Small intestine (tissue), 7 donors: ENCODE data around the gene ANKRD33B. TPM values are rescaled to one million over a fixed set of nuclear protein-coding genes. Genes with fewer than 3 reads are reported as not detected.

Experiments used
- DNase-seq, 2 donors: peaks; one replicate each; pipeline versions ENCODE4 v3.0.0 to v3.0.0-alpha.2; 2013
- FAIRE-seq: peaks from 2 replicates; lab custom pipeline; 2012; peaks lifted over from hg19 to GRCh38; lab: Jason Lieb, UNC
- H3K27ac ChIP-seq, 3 donors: one replicate each; pipeline ENCODE4 v1.5.1; 2013; ENCODE audit warnings: low read length in 2 of 3, mild to moderate bottlenecking in 2 of 3, control low read depth in 1 of 3, inconsistent platforms in 1 of 3, low read depth in 1 of 3, moderate library complexity in 1 of 3
- H3K27me3 ChIP-seq, 3 donors: one replicate each; pipeline ENCODE4 v1.6.1; 2013; ENCODE audit warnings: low read length in 3 of 3, inconsistent platforms in 1 of 3; ENCODE audit not compliant: control insufficient read depth in 3 of 3, insufficient read depth in 3 of 3
- H3K36me3 ChIP-seq, 3 donors: one replicate each; pipeline ENCODE4 v1.6.1; 2013; ENCODE audit warnings: low read length in 3 of 3, inconsistent platforms in 1 of 3, low read depth in 1 of 3, mild to moderate bottlenecking in 1 of 3, moderate library complexity in 1 of 3; ENCODE audit not compliant: control insufficient read depth in 3 of 3, insufficient read depth in 2 of 3
- H3K4me1 ChIP-seq, 3 donors: one replicate each; pipeline ENCODE4 v1.6.1; 2013; ENCODE audit warnings: low read length in 2 of 3, inconsistent platforms in 1 of 3, low read depth in 1 of 3, mild to moderate bottlenecking in 1 of 3, moderate library complexity in 1 of 3; ENCODE audit not compliant: control insufficient read depth in 3 of 3, insufficient read depth in 2 of 3
- H3K4me3 ChIP-seq, 3 donors: one replicate each; pipeline ENCODE4 v1.5.1; 2013; ENCODE audit warnings: low read length in 3 of 3, control low read depth in 1 of 3, inconsistent platforms in 1 of 3, low read depth in 1 of 3, mild to moderate bottlenecking in 1 of 3, moderate library complexity in 1 of 3
- H3K9me3 ChIP-seq, 2 donors: one replicate each; pipeline ENCODE4 v1.6.1; 2013; ENCODE audit warnings: low read depth in 1 of 2, low read length in 1 of 2; ENCODE audit not compliant: control insufficient read depth in 2 of 2, insufficient read depth in 1 of 2
- WGBS, 3 donors: extraction: QIAGEN DNeasy Blood & Tissue Kit; methylation state at CpG; one replicate each; pipeline ENCODE4 v1.1.7; 2013; 5-methylcytosine and 5-hydroxymethylcytosine counted together
- polyA plus RNA-seq, 4 donors: library from polyadenylated mRNA; stranded (reverse) in 3 of 4; unstranded in 1 of 4; fragments of 200-250 nt in 3 of 4; fragments of 120-200 nt in 1 of 4; gene quantifications; one replicate each; pipeline versions ENCODE4 v1.2.1 to v1.2.3, GENCODE V29; 2013
- donor health status: healthy with polysubstance abuse.
- donor health status: control.
- donor health status: control.
- donor health status: Bipolar disorder and iron deficiency.
- donor health status: healthy.

ANKRD33B gene
- polyA plus RNA-seq, 4 donors = 0.25 to 1.0 (median 0.27) TPM; not detected in 1

DNA sequence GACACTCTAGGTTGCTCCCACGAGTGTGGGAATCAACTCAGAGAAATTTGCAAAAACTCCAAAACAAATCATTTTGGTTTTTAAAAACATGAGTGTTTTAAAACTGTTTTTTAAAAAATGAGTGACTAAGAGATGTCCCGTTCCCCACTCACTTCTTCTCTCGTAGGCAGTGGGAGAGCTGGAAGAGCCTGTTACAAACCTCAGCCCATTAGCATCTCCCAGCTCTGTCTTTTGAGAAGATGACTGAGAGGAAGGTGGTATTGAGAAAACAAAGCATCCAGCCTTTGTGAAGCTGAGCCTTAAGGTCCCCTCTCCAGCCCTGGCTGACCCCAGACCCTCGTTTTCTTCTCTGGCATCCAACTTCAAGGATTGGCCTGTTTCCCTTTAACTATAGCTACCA, 4.7 kb upstream of the ANKRD33B start:
- DNase-seq (no peak), FAIRE-seq (no peak)
- H3K36me3 ChIP-seq = no peaks in the 10 kb centered on the region
- H3K9me3 ChIP-seq = no peaks in the 10 kb centered on the region
- no peak overlapping the region for H3K27ac ChIP-seq
- 62 to 76% (median 66%) methylated on average over 4 of the region's 4 CpGs for WGBS, 3 donors
- H3K4me3 ChIP-seq = no peak overlapping the region
- H3K27me3 ChIP-seq = peaks cover 0 to 65% (median 6%) of the 10 kb centered on the region in 3 donors
- H3K4me1 ChIP-seq = peaks cover 0 to 8% (median 0%) of the 10 kb centered on the region in 3 donors

DNA sequence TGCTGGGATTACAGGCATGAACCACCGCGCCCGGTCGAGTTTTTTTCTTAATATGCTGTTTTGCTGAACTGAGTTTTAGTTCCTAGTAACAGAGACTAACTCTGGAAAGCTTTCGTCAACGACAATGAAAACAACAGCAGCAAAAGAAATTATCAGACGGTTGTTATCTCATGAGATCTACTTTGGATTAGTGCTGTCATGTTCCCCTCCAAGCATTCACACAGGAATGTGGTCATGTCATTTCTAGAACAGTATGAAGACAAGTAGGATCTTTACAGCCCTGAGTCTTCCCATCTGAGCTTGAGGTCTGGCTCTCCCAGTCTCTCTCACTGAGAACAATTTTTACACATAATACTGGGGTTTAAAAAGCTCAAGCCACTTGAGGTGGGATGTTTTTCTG, 4.0 kb upstream of the ANKRD33B start:
- Histone ChIP-seq H3K9me3 (no peaks in the 10 kb centered on the region), H3K4me3 (no peak overlapping the region), H3K36me3 (no peaks in the 10 kb centered on the region), H3K27ac (no peak overlapping the region), H3K27me3 (peaks cover 3 to 70% (median 12%) of the 10 kb centered on the region in 3 donors), H3K4me1 (peaks cover 0 to 8% (median 0%) of the 10 kb centered on the region in 3 donors)
- FAIRE-seq (no peak), DNase-seq (no peak)
- WGBS, 3 donors = 56 to 72% (median 68%) methylated on average over 7 of the region's 7 CpGs

DNA sequence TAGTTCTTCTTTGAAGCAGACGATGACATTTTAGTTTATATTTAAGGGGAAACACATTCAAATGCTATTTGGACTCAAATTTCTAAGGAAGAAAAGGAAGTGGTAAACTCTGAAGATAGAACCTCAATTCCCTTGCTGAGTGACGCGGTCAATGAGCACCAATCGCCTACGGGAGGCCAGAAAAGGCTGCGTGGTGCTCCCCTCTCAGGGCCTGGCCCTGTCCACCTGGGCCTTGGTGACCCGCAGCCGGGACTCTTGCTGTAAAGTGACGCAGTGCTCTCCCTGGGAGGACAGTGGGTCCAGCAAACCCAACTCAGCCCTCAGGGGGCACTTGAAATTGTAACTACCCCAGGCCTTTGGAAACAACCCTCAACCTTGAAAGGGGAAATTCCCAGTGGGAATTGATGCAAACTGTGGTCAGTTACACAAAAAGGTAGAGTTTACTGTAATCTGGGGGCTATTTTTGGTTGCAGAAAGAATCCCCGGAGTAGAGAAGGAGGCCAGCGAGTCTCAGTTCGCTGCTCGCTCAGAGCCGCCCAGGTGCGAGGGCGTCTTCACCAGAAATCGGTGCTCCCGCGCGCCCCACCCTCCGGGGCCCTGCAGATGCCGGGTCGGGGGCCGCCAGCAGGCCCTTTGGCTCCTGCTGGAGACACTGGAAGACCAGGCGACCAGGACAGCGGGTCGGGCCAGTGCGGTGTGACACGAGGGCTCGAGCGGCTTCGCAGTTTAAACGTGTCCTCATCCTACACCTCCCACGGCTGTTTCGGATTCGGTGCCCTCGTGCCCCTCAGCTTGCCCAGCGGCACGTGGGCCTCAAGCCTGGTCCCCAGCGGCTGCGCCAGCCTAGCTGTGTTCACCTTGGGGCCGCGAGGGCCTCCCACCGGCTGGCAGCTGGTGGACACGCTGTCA, 1.4 kb upstream of the ANKRD33B start:
- FAIRE-seq (no peak), DNase-seq (no peak)
- H3K27ac ChIP-seq = no peak overlapping the region
- H3K27me3 ChIP-seq = peaks cover 11 to 77% (median 12%) of the 10 kb centered on the region in 3 donors
- no peaks in the 10 kb centered on the region for H3K36me3 ChIP-seq
- WGBS, 3 donors = 38 to 47% (median 41%) methylated on average over 44 to 45 of the region's 45 CpGs
- no peaks in the 10 kb centered on the region for H3K9me3 ChIP-seq
- peaks cover 0 to 8% (median 3%) of the 10 kb centered on the region in 3 donors for H3K4me1 ChIP-seq
- no peak overlapping the region for H3K4me3 ChIP-seq

DNA sequence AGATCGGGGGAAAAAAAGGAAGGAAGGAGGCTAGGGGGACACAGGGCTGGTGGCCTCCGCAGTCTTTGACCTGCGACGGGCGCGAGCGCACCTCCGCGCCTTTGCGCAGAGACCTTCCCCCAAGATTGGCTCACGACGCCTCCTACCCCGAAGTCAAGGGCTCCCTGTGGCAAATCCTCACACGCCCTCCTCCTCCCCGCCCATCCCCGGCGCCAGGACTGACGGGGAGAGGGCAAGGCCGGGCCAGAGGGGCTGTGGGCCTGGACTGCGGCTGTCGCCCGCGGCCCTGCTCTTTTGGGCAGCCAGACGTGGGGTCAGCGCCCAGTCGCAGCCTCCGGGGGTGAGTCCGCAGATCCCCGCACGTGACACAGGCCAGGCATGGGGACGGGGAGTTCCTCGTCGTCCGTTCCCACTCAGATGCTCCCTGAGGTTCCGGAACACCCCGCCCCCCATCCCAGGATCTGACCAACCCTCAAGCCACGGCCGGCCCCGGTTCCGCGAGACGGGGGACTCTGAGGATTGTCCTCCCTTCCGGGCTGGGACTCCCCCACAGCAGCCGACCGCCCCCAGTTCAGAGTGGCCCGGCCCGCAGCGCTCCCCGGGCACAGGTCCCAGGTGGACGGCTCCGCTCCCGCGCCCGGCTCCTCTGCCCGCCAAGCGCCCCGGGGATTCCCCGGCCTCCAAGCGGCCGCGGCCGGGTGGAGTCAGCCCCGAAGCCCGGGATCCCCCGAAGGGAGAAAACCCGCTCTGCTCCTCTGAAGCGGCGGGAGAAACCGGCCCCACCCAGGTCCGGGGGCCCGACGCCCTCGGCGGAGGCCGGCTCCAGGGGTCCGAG, 543 bp upstream of the ANKRD33B start:
- 1 to 3% (median 3%) methylated on average over 60 to 76 of the region's 76 CpGs for WGBS, 3 donors
- Histone ChIP-seq H3K4me1 (peaks cover 0 to 8% (median 3%) of the 10 kb centered on the region in 3 donors), H3K9me3 (no peaks in the 10 kb centered on the region), H3K27me3 (peaks cover 11 to 70% (median 12%) of the 10 kb centered on the region in 3 donors), H3K4me3 (peak overlapping the region; percentile 27 to 54 (median 52)), H3K27ac (peak overlapping the region in 1 of 3 donors; percentile 45), H3K36me3 (no peaks in the 10 kb centered on the region)
- no peak for FAIRE-seq
- DNase-seq = peak in 1 of 2 donors; percentile 44

DNA sequence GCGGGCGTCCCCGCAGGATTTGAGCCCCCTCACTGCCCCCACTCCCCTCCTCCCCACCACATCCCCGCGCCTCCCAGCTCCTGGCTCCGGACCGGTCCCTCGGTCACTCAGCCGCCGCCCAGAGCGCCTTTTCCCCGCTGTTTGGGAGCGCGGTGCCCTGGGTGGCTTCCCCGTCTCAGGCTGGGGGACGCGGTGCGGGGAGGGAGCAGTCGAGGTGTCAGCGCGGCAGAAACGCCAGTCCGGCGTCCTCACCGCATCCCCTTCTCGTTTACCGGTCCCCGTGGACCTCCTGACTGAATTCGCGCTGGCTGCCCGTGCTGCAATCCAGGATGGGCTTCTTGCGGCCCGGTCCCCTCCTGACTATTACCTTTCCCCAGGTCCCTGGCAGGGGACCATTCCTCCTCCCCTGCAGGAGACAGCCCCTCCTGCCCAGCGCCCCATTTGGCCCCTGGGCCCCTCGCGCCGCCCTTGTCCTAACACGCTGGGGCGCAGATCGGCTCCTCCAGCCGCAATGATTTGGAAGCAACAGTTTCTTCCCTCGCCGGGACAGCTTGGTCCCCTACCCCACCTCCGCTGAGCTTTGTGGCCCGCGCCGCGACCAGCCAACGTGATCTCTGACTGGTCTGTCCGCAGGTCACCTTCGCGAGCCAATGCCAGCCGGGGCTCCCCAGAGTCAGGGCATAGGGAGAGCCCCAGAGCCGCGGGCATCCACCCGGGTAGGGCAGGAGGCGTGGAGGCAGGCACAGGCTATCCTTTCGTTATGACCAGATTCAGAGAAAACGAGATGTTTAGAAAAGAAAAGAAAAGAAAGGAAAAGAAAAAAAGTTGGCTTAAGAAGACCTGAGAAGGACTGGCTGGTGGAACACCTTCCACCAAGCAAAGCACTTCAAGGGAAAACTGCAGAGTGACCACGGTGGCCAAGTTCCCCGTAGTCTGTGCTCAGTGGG, 1.2 kb downstream of the ANKRD33B start:
- no peaks in the 10 kb centered on the region for H3K9me3 ChIP-seq
- 5 to 11% (median 5%) methylated on average over 43 to 61 of the region's 61 CpGs for WGBS, 3 donors
- H3K4me1 ChIP-seq = peaks cover 0 to 8% (median 3%) of the 10 kb centered on the region in 3 donors
- no peak overlapping the region for H3K27ac ChIP-seq
- peaks cover 11 to 62% (median 12%) of the 10 kb centered on the region in 3 donors for H3K27me3 ChIP-seq
- DNase-seq = no peak
- no peak for FAIRE-seq
- H3K4me3 ChIP-seq = peak overlapping the region in 2 of 3 donors; percentile 52 to 56
- H3K36me3 ChIP-seq = no peaks in the 10 kb centered on the region

DNA sequence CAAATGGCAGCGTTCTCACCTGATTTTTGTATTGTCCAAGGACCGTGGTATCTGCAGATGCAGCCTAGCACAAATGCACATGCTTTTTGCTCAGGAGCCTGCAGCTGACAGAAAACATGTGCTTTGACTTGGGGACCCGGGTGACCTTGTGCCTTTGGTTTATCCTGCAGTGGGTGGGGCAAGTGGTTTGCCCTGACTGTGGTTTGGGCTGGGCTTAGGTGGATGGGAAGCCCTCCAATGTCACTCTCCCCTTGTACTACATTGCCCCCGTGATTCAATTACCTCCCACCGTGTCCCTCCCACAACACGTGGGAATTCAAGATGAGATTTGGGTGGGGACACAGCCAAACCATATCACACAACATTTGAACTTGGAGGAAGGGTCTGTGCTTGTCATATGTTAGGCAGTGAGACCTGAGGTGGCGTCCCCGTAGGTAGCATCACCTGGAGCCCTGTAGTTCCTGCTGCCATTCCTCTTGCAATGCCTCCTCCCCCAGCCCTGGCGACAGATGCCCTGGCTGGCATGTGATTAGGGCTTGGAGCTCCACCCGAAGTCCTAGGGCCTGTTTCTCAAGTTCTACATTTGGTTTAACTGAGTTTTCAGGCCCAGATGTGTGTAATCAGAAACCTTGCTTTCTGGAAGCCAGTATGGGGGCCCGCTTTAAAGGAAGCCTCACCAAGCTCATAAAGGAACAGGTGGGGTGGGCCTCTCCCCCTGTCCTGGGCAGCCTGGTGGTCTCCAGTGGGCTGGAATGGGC, 2.1 kb downstream of the ANKRD33B start:
- H3K27me3 ChIP-seq = peaks cover 11 to 55% (median 12%) of the 10 kb centered on the region in 3 donors
- no peak overlapping the region for H3K27ac ChIP-seq
- no peaks in the 10 kb centered on the region for H3K9me3 ChIP-seq
- FAIRE-seq = no peak
- no peaks in the 10 kb centered on the region for H3K36me3 ChIP-seq
- no peak for DNase-seq
- H3K4me1 ChIP-seq = peaks cover 0 to 8% (median 3%) of the 10 kb centered on the region in 3 donors
- WGBS, 3 donors = 37 to 60% (median 48%) methylated on average over 11 of the region's 11 CpGs
- H3K4me3 ChIP-seq = no peak overlapping the region

DNA sequence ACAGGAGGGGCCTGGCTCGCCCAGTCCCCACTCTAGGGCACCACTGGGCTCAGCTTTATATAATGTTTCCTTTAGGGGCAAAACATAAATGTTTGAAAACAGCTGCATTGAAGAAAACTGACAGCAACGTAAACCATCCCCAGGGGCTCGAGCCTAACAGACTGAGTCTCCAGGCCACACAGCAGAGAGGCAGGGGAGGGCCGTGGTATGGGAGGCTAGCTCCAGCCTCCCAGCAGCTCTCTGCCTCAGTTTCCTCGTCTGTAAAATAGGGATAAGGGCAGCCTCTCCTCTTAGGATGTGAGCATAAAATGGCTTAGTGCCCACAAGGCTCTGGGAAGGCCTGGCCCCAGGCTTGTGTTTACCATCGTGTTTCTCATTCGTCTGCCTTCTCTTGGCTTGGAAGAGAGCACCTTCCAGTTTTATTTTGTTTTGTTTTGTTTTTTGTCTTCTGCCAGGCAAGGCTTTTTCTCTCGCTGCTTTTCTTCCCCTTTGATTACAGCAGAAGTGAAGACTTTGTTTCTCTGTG, 2.7 kb downstream of the ANKRD33B start:
- no peaks in the 10 kb centered on the region for H3K36me3 ChIP-seq
- WGBS, 3 donors = 58 to 71% (median 60%) methylated on average over 8 of the region's 8 CpGs
- H3K4me1 ChIP-seq = peaks cover 0 to 8% (median 3%) of the 10 kb centered on the region in 3 donors
- DNase-seq (no peak), FAIRE-seq (no peak)
- H3K9me3 ChIP-seq = no peaks in the 10 kb centered on the region
- peaks cover 11 to 52% (median 12%) of the 10 kb centered on the region in 3 donors for H3K27me3 ChIP-seq
- H3K27ac ChIP-seq = no peak overlapping the region
- H3K4me3 ChIP-seq = no peak overlapping the region
